ENCODE data around the gene COBL. TPM values are rescaled to one million over a fixed set of nuclear protein-coding genes. Genes with fewer than 3 reads are reported as not detected.

Gene COBL
- total RNA-seq, 1 experiment from 2014 or later = 0.39 TPM

- CTCF ChIA-PET = no interaction called here
- TF ChIP-seq CTCF (IDR thresholded peaks at IDR 0.05) (no peak), REST (IDR thresholded peaks at IDR 0.05; ENCODE audit: insufficient read depth in 1 of 2, low read depth in 2 of 2, low read length in 1 of 2) (no peak), POLR2AphosphoS5 (IDR thresholded peaks at IDR 0.05; ENCODE audit: low read depth, low read length) (no peak), TCF7L2 (IDR thresholded peaks at IDR 0.05; ENCODE audit: low read depth, low read length) (no peak), SIN3A (IDR thresholded peaks at IDR 0.05; ENCODE audit: borderline replicate concordance, insufficient read depth, low read depth, low read length) (no peak)
- in situ Hi-C loops (cut with HindIII; ENCODE audit: low pct_unique_long_range_greater_than_20kb, low sequenced_read_pairs) = no loop called here
Measured at GRCh38 chr7:51244053-51244452, 72.6 kb downstream of the COBL start.

GRCh38 chr7:51243631-51244030 lies 73.0 kb downstream of the COBL start:
- Histone ChIP-seq H3K27ac (ENCODE audit: low read length) (no peak overlapping the region), H3K4me3 (ENCODE audit: low read depth in 2 of 2, low read length in 2 of 2) (no peak overlapping the region), H3K36me3 (ENCODE audit: control insufficient read depth, insufficient read depth, low read length) (no peaks in the 10 kb centered on the region), H3K4me1 (ENCODE audit: control insufficient read depth, insufficient read depth, low read length) (no peaks in the 10 kb centered on the region), H3K27me3 (ENCODE audit: control insufficient read depth, insufficient read depth, low read length) (no peaks in the 10 kb centered on the region), H3K9me3 (ENCODE audit: control insufficient read depth, insufficient read depth, low read depth, low read length) (no peaks in the 10 kb centered on the region)
- intact Hi-C loops (cut with micrococcal nuclease; ENCODE audit: unreplicated experiment) (no loop called here), in situ Hi-C loops (cut with HindIII; ENCODE audit: low pct_unique_long_range_greater_than_20kb, low sequenced_read_pairs) (no loop called here)
- ATAC-seq (no peak), DNase-seq (ENCODE audit: low read depth, low spot score) (no peak)
- BruUV-seq (replicated peaks) = no TSS peak
- TF ChIP-seq SIN3A (IDR thresholded peaks at IDR 0.05; ENCODE audit: borderline replicate concordance, insufficient read depth, low read depth, low read length) (no peak), TCF7L2 (IDR thresholded peaks at IDR 0.05; ENCODE audit: low read depth, low read length) (no peak), CTCF (IDR thresholded peaks at IDR 0.05) (no peak), POLR2AphosphoS5 (IDR thresholded peaks at IDR 0.05; ENCODE audit: low read depth, low read length) (no peak), REST (IDR thresholded peaks at IDR 0.05; ENCODE audit: insufficient read depth in 1 of 2, low read depth in 2 of 2, low read length in 1 of 2) (no peak)
- CTCF ChIA-PET = no interaction called here
- POLR2A ChIA-PET = no interaction called here

More at GRCh38 chr7:51244053-51244452, 72.6 kb downstream of the COBL start:
- no peaks in the 10 kb centered on the region for H3K4me1 ChIP-seq (ENCODE audit: control insufficient read depth, insufficient read depth, low read length)
- DNase-seq (ENCODE audit: low read depth, low spot score) (no peak), ATAC-seq (no peak)
- no peak overlapping the region for H3K4me3 ChIP-seq (ENCODE audit: low read depth in 2 of 2, low read length in 2 of 2)
- intact Hi-C loops (cut with micrococcal nuclease; ENCODE audit: unreplicated experiment) = no loop called here
- H3K36me3 ChIP-seq (ENCODE audit: control insufficient read depth, insufficient read depth, low read length) = no peaks in the 10 kb centered on the region
- no peaks in the 10 kb centered on the region for H3K9me3 ChIP-seq (ENCODE audit: control insufficient read depth, insufficient read depth, low read depth, low read length)
- no peak overlapping the region for H3K27ac ChIP-seq (ENCODE audit: low read length)
- BruUV-seq (replicated peaks) = no TSS peak
- no peaks in the 10 kb centered on the region for H3K27me3 ChIP-seq (ENCODE audit: control insufficient read depth, insufficient read depth, low read length)
- POLR2A ChIA-PET = no interaction called here
